Upper lobe of left lung (tissue), 4 donors: ENCODE data around the gene CST6.

ENCODE experiments used
- CTCF ChIP-seq, 6 experiments: fragments of 450-650 bp in 4 of 6; fragments of 200-600 bp in 2 of 6; sonication (generic) in 2 of 6; IDR thresholded peaks; one replicate each; pipeline ENCODE4 v1.5.1; 2016 to 2019; ENCODE audit warnings: antibody characterized with exemption in 6 of 6
- EP300 ChIP-seq, 4 donors: sonication (generic); formaldehyde crosslinking; IDR thresholded peaks; one replicate each; pipeline ENCODE4 v1.5.1; 2017; ENCODE audit warnings: antibody characterized with exemption in 4 of 4, control low read depth in 2 of 4
- POLR2A ChIP-seq, 4 donors: fragments of 450-650 bp; IDR thresholded peaks; one replicate each; pipeline ENCODE4 v1.5.1; 2016 to 2017; ENCODE audit warnings: antibody characterized with exemption in 4 of 4, mild to moderate bottlenecking in 2 of 4
- POLR2AphosphoS5 ChIP-seq, 2 donors: sonication (generic); formaldehyde crosslinking; IDR thresholded peaks; one replicate each; pipeline ENCODE4 v1.5.1; 2017; ENCODE audit warnings: antibody characterized with exemption in 2 of 2

GRCh38 chr11:65981972-65982823 is 29.6 kb upstream of the CST6 start:
- TF ChIP-seq CTCF (IDR thresholded peaks at IDR 0.05) (no peak), POLR2A (IDR thresholded peaks at IDR 0.05) (no peak), EP300 (IDR thresholded peaks at IDR 0.05) (no peak), POLR2AphosphoS5 (IDR thresholded peaks at IDR 0.05) (no peak)
